ENCODE measurements around the gene ATP5PD.

The ATP5PD gene

GRCh38 chr17:74992223-74992622 is 54.5 kb downstream of the ATP5PD start:
- DNase-seq (ENCODE audit: low spot score): no peak
- TF ChIP-seq, protein P1, sequence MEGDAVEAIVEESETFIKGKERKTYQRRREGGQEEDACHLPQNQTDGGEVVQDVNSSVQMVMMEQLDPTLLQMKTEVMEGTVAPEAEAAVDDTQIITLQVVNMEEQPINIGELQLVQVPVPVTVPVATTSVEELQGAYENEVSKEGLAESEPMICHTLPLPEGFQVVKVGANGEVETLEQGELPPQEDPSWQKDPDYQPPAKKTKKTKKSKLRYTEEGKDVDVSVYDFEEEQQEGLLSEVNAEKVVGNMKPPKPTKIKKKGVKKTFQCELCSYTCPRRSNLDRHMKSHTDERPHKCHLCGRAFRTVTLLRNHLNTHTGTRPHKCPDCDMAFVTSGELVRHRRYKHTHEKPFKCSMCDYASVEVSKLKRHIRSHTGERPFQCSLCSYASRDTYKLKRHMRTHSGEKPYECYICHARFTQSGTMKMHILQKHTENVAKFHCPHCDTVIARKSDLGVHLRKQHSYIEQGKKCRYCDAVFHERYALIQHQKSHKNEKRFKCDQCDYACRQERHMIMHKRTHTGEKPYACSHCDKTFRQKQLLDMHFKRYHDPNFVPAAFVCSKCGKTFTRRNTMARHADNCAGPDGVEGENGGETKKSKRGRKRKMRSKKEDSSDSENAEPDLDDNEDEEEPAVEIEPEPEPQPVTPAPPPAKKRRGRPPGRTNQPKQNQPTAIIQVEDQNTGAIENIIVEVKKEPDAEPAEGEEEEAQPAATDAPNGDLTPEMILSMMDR (IDR thresholded peaks at IDR 0.05; ENCODE audit: extremely low read depth, missing control alignments): no peak

DNA sequence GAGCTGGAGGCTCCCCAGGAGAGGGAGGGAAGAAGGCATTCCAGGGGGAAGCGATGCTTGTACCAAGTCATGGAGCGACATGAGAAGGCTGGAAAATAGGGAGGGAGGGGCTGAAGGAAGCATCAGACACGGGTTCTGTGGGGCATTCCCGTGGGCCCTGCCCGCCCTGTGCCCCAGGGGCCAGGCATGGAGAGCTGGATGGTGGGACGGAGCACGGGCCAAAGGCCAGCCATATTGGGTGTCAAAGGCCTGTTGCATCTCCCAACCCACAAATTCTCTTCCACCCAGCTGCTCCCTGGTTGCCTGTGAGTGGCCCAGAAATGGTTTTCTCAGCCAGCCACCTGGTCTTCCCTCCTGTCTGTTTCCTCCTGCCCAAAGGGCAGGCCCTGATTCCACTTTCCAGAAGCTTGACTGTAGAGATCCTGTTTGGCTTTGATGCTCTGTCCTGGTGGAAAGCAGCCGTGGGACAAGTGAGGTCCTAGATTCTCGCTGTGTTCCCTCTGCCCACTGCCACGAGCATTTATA is 56.1 kb downstream of the ATP5PD start:
- DNase-seq (ENCODE audit: low spot score): no peak
- TF ChIP-seq, protein P1 (IDR thresholded peaks at IDR 0.05; ENCODE audit: extremely low read depth, missing control alignments): no peak
